ENCODE data around the gene HOXA3.

The HOXA3 gene

GRCh38 chr7:27177795-27178320, 25.5 kb upstream of the HOXA3 start:
- DNase-seq, result no peak

GRCh38 chr7:27176962-27177794, 24.8 kb upstream of the HOXA3 start:
- no peak for DNase-seq

GRCh38 chr7:27176524-27176845, 24.1 kb upstream of the HOXA3 start:
- no peak for DNase-seq

GRCh38 chr7:27175626-27176523, 23.5 kb upstream of the HOXA3 start:
- DNase-seq, result no peak

DNA sequence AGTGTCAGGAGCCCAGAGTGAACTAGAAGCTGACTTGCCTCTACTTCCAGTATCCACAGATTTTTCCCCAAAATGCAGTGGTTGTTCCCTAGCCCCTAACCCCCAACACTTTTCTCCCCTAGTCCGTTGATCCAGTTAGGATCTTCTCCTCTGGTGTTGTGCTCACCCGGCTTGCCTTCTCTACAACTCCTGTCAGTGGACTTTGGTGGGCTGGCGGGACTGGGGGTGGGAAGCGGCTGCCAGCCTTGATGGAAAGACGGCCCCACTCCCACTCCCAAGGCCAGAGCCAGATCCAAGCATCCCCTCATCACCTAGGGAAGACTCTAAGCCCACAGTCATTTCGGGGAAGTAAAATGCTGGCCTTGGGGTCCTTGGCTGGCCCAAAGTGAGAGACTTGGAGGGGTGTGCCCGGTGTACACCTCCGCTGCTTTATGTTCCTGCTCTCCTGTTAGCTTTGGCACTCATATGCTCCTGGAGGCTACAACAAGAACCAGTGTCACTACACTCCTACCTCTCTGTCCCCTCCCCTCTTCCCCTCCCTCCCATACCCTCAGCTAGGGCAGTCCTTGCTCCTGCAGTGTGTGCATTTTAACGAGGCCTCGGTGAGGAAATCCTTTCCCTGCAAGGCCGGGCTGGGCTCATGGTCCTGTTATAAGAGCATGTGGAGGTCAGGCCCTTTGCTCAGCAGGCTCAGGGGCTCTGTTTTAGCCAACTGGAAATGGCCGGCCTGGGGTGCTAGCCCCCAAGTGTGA, 22.7 kb upstream of the HOXA3 start:
- DNase-seq, result no peak

DNA sequence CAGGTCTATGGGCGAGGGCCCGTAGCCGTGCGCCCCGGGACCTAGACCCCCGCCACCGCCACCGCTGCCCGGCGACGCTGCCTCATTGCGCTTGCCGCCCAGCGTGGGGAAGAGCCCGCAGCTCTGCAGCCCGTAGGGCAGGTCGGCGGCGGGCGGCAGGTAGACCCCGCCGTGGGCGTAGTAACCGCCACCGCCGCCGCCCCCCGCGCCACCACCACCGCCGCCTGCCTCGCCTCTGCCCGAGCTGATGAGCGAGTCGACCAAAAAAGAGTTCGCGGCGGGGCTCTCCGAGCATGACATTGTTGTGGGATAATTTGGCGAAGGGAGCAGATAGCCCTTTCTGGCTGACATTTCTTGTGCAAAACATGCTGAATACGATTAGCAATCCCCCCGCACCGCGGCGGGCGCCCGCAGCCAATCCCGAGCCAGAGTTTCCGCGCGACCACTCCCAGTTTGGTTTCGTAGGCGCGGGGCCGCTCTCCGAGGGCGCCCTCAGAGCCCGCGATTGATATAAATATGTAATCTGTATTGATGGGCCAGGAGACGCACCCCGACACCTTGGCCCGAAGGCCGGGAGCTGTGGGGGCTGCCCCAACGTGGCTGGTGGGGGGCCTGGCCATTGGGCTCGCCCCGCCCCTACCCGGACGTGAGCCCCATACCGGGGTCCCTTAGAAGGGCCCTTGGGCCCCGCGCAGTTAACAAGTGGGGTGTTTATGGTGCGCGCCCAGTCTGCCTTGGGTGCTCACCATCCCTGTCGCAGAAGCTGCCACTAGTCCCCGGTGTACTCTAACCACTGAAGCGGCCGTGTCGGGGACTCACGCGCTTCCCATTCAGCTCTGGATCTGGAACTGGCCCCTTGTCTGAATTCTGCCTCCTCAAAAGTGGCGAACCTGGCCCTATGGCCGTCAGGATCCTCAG, 21.8 kb upstream of the HOXA3 start, which contains the start of gene HOXA10:
Gene HOXA10 (minus strand): TSS at position 365 of the 918 bp plus-strand sequence. CDS start 14 bp downstream, at position 351.
- DNase-seq, result no peak

DNA sequence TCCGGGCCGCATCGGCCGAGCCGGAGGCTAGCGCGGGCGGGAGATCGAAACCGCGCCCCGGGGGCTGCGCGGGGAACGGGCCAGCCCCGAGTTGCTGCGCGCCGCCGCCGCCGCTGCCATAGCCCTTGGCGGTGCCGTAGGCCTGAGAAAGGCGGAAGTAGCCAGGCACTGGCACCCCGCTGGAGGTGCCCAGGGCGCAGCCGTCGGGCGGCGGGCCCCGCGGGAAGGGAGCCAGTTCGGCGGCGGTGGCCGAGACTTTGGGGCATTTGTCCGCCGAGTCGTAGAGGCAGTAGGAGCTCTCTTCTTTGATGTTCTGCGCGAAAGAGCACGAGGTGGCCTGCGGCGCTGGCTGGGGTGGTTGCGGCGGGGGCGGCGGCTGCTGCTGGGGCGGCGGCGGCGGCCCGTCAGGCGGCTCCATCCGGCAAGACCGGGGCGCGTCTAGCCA, 21.1 kb upstream of the HOXA3 start:
- DNase-seq, result no peak

- no peak for DNase-seq
Measured at GRCh38 chr7:27172823-27173510, 20.6 kb upstream of the HOXA3 start.

DNA sequence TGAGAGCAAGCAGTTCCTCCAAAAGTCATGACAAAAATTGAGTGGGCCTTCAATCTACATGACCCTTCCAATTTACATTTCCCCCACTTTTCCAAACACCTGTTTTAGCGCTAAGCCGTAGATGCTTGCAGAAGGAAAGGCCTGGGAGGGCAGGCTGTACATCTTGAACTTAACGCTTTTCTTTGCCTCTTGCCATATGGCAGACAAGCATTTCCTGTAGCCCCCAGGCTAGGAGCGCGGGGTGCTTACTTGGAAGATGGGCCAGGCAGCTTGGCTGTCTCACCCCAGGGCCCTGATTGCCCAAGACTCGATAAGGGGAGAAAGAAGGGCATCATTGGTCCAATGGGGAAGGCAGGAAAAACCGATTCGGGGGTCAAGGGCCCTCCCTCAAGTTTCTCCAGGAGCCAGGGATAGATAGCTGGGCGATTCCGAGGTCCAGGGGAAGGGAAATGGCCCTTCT, 20.0 kb upstream of the HOXA3 start:
- no peak for DNase-seq

DNA sequence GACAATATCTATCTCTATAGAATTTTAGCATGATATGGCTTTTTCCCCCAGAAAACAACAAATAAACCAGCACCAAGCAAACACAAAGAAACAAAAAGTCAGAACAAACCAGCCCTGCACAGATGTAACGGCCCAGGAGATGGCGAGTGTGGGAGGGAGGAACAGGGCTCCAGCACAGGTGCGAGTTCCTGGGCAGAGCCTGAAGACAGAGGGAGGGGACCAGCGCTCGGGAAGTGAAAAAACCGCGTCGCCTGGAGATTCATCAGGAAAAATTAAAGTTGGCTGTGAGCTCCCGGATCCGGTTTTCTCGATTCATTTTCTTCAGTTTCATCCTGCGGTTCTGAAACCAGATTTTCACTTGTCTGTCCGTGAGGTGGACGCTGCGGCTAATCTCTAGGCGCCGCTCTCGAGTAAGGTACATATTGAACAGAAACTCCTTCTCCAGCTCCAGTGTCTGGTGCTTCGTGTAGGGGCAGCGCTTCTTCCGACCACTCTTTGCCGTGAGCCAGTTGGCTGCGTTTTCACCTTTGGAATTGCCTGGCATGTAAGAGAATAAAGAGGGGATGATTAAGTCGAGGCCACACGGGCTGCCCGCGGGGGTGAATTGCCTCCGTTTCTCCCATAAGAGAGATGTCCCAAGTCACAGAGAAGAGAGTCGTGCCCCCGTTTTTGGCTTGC, 19.4 kb upstream of the HOXA3 start:
- no peak for DNase-seq

- DNase-seq, result no peak
Measured at GRCh38 chr7:27171325-27171636, 18.9 kb upstream of the HOXA3 start.

- no peak for DNase-seq
Measured at GRCh38 chr7:27170426-27171324, 18.3 kb upstream of the HOXA3 start.

DNA sequence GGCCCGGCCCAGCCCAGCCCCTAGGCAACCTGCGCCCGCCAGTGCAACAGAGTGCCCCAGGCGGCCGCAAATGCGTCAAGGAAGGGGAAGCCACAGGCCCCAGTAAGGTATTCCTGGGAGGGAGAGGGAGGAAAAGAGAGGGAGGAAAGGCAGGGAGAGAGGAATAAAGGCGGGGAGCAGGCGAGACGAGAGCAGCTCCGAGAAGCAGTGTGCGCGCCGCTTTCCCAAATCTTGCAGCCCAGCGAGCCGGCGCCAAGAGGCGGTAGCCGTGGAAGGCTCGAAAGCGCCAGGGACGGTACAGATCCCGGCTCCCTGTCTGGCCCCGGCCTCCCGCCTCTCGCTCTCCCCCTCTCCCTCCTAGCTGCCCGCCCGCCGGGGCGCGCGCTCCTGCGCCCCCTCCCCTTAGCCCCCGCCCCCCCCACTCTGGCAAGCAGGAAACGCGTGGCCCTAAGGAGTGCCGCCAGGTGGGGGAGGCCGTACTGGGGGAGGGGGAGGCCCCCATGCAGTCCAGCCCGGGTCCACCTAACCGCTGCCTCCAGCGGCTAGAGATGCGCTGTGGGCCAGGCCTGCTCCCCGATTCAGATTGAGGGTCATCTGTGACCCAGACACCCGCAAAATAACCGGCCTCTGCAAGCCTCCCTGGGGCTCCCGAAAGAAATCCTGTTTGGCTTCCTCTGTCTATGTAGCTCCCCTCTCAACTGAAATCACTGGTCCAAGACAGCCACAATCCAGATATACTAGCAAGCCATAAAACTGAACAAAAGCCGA, 17.5 kb upstream of the HOXA3 start:
- DNase-seq, result no peak

GRCh38 chr7:27168265-27168947, 16.0 kb upstream of the HOXA3 start:
- no peak for DNase-seq

- DNase-seq, result no peak
Measured at GRCh38 chr7:27167916-27168264, 15.5 kb upstream of the HOXA3 start.

- no peak for DNase-seq
Measured at GRCh38 chr7:27166531-27167505, 14.4 kb upstream of the HOXA3 start.

DNA sequence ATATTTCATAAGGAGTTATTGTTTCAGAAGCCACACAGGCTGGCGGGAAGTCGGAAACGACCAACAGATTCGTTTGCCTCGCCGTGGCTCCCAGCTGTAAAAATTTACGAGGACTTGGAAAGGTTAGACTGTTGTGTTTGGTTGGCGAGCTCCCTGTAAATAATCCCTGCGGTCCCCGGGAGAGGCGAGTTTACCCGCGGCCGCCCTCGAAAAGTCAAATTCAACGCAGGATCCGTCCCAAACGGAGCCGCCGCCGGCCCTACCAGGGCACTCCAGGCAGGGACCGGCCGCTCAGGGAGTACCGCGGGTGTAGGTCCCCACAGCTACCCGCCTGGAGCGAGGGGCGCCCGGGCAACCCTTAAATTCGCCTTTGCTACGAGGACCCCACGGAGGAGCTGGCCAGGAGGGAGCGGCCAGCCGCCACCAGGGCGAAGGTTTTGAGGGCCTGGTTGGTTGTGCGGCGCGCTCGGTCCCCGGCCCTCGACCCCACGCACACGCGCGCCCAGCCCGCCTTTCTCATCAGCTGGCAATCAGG, 13.7 kb upstream of the HOXA3 start:
- DNase-seq, result no peak
